HepG2 (cell line): ENCODE results near the gene KAT2A. TPM values are rescaled to one million over a fixed set of nuclear protein-coding genes. Genes with fewer than 3 reads are reported as not detected.

Source experiments
- AGO2 ChIP-seq: fragments of 200-400 bp; formaldehyde crosslinking; optimal IDR thresholded peaks from 2 replicates; pipeline ENCODE3; 2017; ENCODE audit warnings: mild to moderate bottlenecking, low read depth, low read length, moderate library complexity
- ATF2 ChIP-seq: sonication (generic); formaldehyde crosslinking; IDR thresholded peaks from 2 replicates; pipeline ENCODE4 v1.4.0; 2020; ENCODE audit warnings: missing genetic modification reagents
- MIER3 ChIP-seq: IDR thresholded peaks from 2 replicates; pipeline ENCODE4 v1.6.1; 2016; ENCODE audit warnings: missing compliant biosample characterization, borderline replicate concordance
- NFE2L1 ChIP-seq: sonication (generic); formaldehyde crosslinking; IDR thresholded peaks from 2 replicates; pipeline ENCODE4 v1.4.0; 2020; ENCODE audit warnings: missing genetic modification reagents, mild to moderate bottlenecking, borderline replicate concordance
- NFYB ChIP-seq: sonication (generic); formaldehyde crosslinking; IDR thresholded peaks from 2 replicates; pipeline ENCODE4 v1.4.0; 2020; ENCODE audit warnings: missing genetic modification reagents
- PATZ1 ChIP-seq: sonication (generic); formaldehyde crosslinking; IDR thresholded peaks from 2 replicates; pipeline ENCODE4 v1.4.0; 2020; ENCODE audit warnings: missing genetic modification reagents
- PAWR ChIP-seq: sonication (generic); formaldehyde crosslinking; IDR thresholded peaks from 2 replicates; pipeline ENCODE4 v1.4.0; 2020; ENCODE audit warnings: missing genetic modification reagents, mild to moderate bottlenecking, borderline replicate concordance
- PHF8 ChIP-seq: sonication (generic); formaldehyde crosslinking; IDR thresholded peaks from 2 replicates; pipeline ENCODE4 v1.5.0; 2020; ENCODE audit warnings: missing genetic modification reagents
- RXRA ChIP-seq: sonication (generic); formaldehyde crosslinking; IDR thresholded peaks from 2 replicates; pipeline ENCODE4 v1.5.1; 2020; ENCODE audit warnings: missing genetic modification reagents
- SMC3 ChIP-seq: IDR thresholded peaks from 2 replicates; pipeline ENCODE4 v1.6.1; 2011; ENCODE audit warnings: low read length, improper control_type of control experiment
- TRIM24 ChIP-seq: sonication (generic); formaldehyde crosslinking; IDR thresholded peaks from 2 replicates; pipeline ENCODE4 v1.8.0; 2022; ENCODE audit warnings: mild to moderate bottlenecking, missing genetic modification reagents
- ZBTB20 ChIP-seq: sonication (generic); formaldehyde crosslinking; IDR thresholded peaks from 2 replicates; pipeline ENCODE4 v1.8.1; 2023; ENCODE audit warnings: missing genetic modification reagents, low read depth, mild to moderate bottlenecking, borderline replicate concordance
- ZBTB34 ChIP-seq: sonication (generic); formaldehyde crosslinking; IDR thresholded peaks from 2 replicates; pipeline ENCODE4 v1.8.0; 2022; ENCODE audit warnings: mild to moderate bottlenecking, missing genetic modification reagents
- ZFP36L1 ChIP-seq: sonication (generic); formaldehyde crosslinking; IDR thresholded peaks from 2 replicates; pipeline ENCODE4 v1.8.0; 2022; ENCODE audit warnings: mild to moderate bottlenecking, missing genetic modification reagents, moderate library complexity
- ZNF124 ChIP-seq: sonication (generic); formaldehyde crosslinking; IDR thresholded peaks from 2 replicates; pipeline ENCODE4 v1.4.0; 2020; ENCODE audit warnings: missing genetic modification reagents
- ZNF407 ChIP-seq: sonication (generic); formaldehyde crosslinking; IDR thresholded peaks from one replicate; pipeline ENCODE4 v1.5.1; 2020; ENCODE audit warnings: mild to moderate bottlenecking, missing genetic modification reagents; ENCODE audit errors: not compliant biosample characterization
- polyA plus RNA-seq, 8 experiments: library from polyadenylated mRNA; depleted of rRNA in 3 of 8; stranded (reverse) in 7 of 8; unstranded in 1 of 8; fragments of >200 nt; fragmentation: Illumina TruSeq in 4 of 8; extraction: Trizol in 4 of 8; gene quantifications; 2 replicates each; pipeline versions ENCODE4 v1.2.1 to v1.2.3, GENCODE V29; 2011 to 2016; ENCODE audit warnings: low read depth in 4 of 8, missing spikeins in 1 of 8, mixed read lengths in 1 of 8; ENCODE audit not compliant: insufficient read depth in 1 of 8
- total RNA-seq, 5 experiments: library from RNA; depleted of rRNA; stranded (reverse); fragments of >200 nt; fragmentation: Illumina TruSeq; extraction: Trizol; gene quantifications; 2 replicates each; pipeline ENCODE4 v1.2.3, GENCODE V29; 2016; ENCODE audit warnings: low read depth in 1 of 5

The KAT2A gene
- total and polyA plus RNA-seq, 2 of the 13 experiments (the other 11 are each of a cell fraction or from before 2014, with no cell fraction given) = 29.1 to 90.4 TPM

- TF ChIP-seq ATF2 (CRISPR knock-in tag) = no peak
- no peak for TF ChIP-seq TRIM24 (CRISPR knock-in tag)
- TF ChIP-seq PHF8 = no peak
- no peak for TF ChIP-seq ZBTB34
- TF ChIP-seq RXRA = no peak
- peak; percentile 86 for TF ChIP-seq SMC3
- no peak for TF ChIP-seq ZNF407 (CRISPR knock-in tag)
- TF ChIP-seq NFYB = no peak
- TF ChIP-seq PATZ1 (CRISPR knock-in tag) = peak; percentile 79
- no peak for TF ChIP-seq ZBTB20 (CRISPR knock-in tag)
- 0 out of 2 replicates have a peak, but pooled peaks have one; percentile 38 for TF ChIP-seq NFE2L1 (CRISPR knock-in tag)
- TF ChIP-seq PAWR = no peak
- TF ChIP-seq AGO2 = no peak
- no peak for TF ChIP-seq MIER3 (CRISPR knock-in tag)
- no peak for TF ChIP-seq ZFP36L1
- TF ChIP-seq ZNF124 (CRISPR knock-in tag) = peak; percentile 61; the same call in 1 of the 2 replicates
These were observed 53.6 kb downstream of the KAT2A start (continued) for GRCh38 chr17:42067371-42068091.
